C4-2B (cell line): ENCODE results near the gene TOR4A.

Experiments
- CTCF ChIP-seq: fragments of 450-650 bp; conservative IDR thresholded peaks from 2 replicates; pipeline ENCODE4 v1.5.1; 2017; ENCODE audit warnings: mild to moderate bottlenecking
- ZFX ChIP-seq: fragments of 450-650 bp; IDR thresholded peaks from 2 replicates; pipeline ENCODE4 v1.6.1; 2017

DNA sequence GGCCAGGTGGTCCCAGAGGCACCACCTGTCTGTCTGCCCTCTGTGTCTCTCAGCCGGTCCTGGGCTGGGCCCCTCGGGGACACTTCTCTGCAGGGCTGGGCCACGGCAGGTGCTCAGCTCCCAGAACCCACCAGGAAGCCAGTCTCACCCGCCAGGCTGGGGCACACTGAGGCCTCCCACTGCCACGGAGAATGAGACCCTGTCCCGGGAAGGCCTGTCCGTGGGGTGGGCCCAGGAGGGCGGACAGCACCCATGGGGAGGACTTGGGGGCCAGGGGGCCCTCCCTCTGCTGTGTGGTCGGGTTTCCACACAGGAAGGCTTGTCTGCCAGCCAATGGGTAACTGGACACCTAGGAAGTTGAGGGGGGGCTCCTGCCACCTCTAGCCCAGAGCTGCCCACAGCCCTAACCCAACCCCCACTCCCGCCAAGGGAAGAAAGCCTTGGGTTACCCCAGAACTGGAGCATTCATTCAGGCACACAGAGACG lies 40.5 kb upstream of the TOR4A start:
- no peak; the same call in 1 of the 2 replicates for TF ChIP-seq CTCF
- no peak for TF ChIP-seq ZFX
